ENCODE results near the gene EEIG2. TPM values are rescaled to one million over a fixed set of nuclear protein-coding genes. Genes with fewer than 3 reads are reported as not detected.
"Not testable (repeated sequence)": the region's sequence is repeated elsewhere in the genome, so short reads cannot be mapped to it uniquely, and the experiment has no call there.

The EEIG2 gene
- total and polyA plus RNA-seq, 2 donors = 10.2 to 82.1 TPM

- Histone ChIP-seq H3K27ac (ENCODE audit: low read depth) (no peak overlapping the region), H3K36me3 (ENCODE audit: insufficient read depth) (no peaks in the 10 kb centered on the region), H3K4me1 (ENCODE audit: insufficient read depth) (no peaks in the 10 kb centered on the region), H3K4me3 (ENCODE audit: low read depth, low read length) (no peak overlapping the region)
- WGBS = 55% methylated on average over 10 of the region's 10 CpGs
- DNase-seq (ENCODE audit: extremely low spot score) = no peak
Measured at GRCh38 chr1:108533351-108534083, 26.4 kb upstream of the EEIG2 start.

DNA sequence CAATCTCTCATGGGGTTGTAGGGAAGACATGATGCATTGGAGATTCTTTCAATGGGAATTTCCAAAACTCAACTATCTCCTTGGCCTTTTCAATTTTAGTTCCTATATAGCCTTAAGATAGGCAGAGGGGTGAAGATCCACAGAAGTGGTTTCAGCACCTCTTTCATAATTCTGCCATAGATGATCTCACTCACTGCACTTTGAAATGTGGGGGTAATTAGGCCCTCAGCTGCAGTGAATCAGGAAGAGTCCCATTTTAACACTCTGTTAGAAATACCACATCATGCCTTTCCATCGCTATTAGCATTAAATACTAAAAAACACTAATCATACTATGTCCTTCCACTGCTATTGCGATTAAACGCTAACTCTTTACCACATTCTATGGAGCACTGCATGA is 25.1 kb upstream of the EEIG2 start:
- Histone ChIP-seq H3K4me1 (ENCODE audit: insufficient read depth) (no peaks in the 10 kb centered on the region), H3K36me3 (ENCODE audit: insufficient read depth) (no peaks in the 10 kb centered on the region), H3K27ac (ENCODE audit: low read depth) (no peak overlapping the region), H3K4me3 (ENCODE audit: low read depth, low read length) (no peak overlapping the region)
- DNase-seq (ENCODE audit: extremely low spot score) = no peak
- WGBS = 97% methylated on average over 3 of the region's 3 CpGs

DNA sequence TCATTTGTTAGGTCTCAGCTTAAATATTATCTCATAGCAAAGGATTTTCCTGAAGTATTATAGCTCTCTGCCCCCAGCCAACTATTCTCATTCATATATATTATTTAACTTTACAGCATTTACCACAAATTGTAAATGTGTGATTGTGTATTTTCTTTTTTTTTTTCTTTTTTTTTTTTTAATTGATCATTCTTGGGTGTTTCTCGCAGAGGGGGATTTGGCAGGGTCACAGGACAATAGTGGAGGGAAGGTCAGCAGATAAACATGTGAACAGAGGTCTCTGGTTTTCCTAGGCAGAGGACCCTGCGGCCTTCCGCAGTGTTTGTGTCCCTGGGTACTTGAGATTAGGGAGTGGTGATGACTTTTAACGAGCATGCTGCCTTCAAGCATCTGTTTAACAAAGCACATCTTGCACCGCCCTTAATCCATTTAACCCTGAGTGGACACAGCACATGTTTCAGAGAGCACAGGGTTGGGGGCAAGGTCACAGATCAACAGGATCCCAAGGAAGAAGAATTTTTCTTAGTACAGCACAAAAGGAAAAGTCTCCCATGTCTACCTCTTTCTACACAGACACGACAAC is 24.5 kb upstream of the EEIG2 start:
- not testable (repeated sequence) for H3K36me3 ChIP-seq (ENCODE audit: insufficient read depth); DNase-seq (ENCODE audit: extremely low spot score); H3K27ac ChIP-seq (ENCODE audit: low read depth); H3K4me3 ChIP-seq (ENCODE audit: low read depth, low read length); H3K4me1 ChIP-seq (ENCODE audit: insufficient read depth)
- 91% methylated on average over 2 of the region's 6 CpGs for WGBS

- H3K36me3 ChIP-seq (ENCODE audit: insufficient read depth); H3K4me1 ChIP-seq (ENCODE audit: insufficient read depth); H3K27ac ChIP-seq (ENCODE audit: low read depth); DNase-seq (ENCODE audit: extremely low spot score); H3K4me3 ChIP-seq (ENCODE audit: low read depth, low read length): not testable (repeated sequence)
- 95% methylated on average over 27 of the region's 27 CpGs for WGBS
Measured at GRCh38 chr1:108536021-108536420, 23.9 kb upstream of the EEIG2 start.

DNA sequence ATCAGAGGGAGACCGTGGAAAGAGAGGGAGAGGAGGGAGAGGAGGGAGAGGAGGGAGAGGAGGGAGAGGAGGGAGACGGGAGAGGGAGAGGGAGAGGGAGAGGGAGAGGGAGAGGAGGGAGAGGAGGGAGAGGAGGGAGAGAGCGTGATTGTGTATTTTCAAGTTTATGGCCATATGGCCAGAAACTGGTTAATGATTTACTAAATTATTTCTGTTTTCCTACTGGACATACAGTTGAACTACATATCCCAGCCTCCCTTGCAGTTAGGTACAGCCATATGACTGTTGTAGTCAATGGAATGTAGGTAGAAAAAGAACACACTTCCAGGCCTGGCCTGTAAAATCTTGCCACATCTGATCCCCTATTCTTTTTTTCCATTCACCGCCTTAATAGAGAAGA is 23.1 kb upstream of the EEIG2 start:
- 78% methylated on average over 4 of the region's 4 CpGs for WGBS

DNA sequence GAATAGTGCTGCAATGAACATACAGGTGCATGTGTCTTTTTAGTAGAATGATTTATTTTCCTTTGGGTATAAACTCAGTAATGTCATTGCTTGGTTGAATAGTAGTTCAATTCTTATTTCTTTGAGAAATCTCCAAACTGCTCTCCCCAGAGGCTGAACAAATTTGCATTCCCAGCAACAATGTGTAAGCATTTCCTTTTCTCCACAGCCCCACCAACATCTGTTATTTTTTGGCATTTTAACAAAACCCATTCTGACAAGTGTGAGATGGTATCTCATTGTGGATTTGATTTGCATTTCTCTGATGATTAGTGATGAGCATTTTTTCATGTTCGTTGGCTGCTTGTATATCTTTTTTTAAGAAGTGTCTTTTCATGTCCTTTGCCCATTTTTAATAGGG is 21.9 kb upstream of the EEIG2 start:
- H3K4me1 ChIP-seq (ENCODE audit: insufficient read depth) = no peaks in the 10 kb centered on the region
- H3K36me3 ChIP-seq (ENCODE audit: insufficient read depth) = no peaks in the 10 kb centered on the region
- no peak overlapping the region for H3K4me3 ChIP-seq (ENCODE audit: low read depth, low read length)
- H3K27ac ChIP-seq (ENCODE audit: low read depth) = no peak overlapping the region
- no peak for DNase-seq (ENCODE audit: extremely low spot score)
- 41% methylated on average over 1 of the region's 1 CpG for WGBS

More for the DNA sequence above, 23.1 kb upstream of the EEIG2 start:
- H3K4me1 ChIP-seq (ENCODE audit: insufficient read depth); H3K36me3 ChIP-seq (ENCODE audit: insufficient read depth); H3K27ac ChIP-seq (ENCODE audit: low read depth); H3K4me3 ChIP-seq (ENCODE audit: low read depth, low read length); DNase-seq (ENCODE audit: extremely low spot score): not testable (repeated sequence)

- WGBS = 94% methylated on average over 1 of the region's 1 CpG
- no peaks in the 10 kb centered on the region for H3K4me1 ChIP-seq (ENCODE audit: insufficient read depth)
- DNase-seq (ENCODE audit: extremely low spot score) = no peak
- no peak overlapping the region for H3K4me3 ChIP-seq (ENCODE audit: low read depth, low read length)
- H3K27ac ChIP-seq (ENCODE audit: low read depth) = no peak overlapping the region
- H3K36me3 ChIP-seq (ENCODE audit: insufficient read depth) = no peaks in the 10 kb centered on the region
Measured at GRCh38 chr1:108540977-108541376, 18.9 kb upstream of the EEIG2 start.

GRCh38 chr1:108541861-108542260 is 18.0 kb upstream of the EEIG2 start:
- WGBS = 69% methylated on average over 2 of the region's 2 CpGs

GRCh38 chr1:108547493-108547892 is 12.4 kb upstream of the EEIG2 start:
- not testable (repeated sequence) for H3K4me3 ChIP-seq (ENCODE audit: low read depth, low read length); H3K36me3 ChIP-seq (ENCODE audit: insufficient read depth); DNase-seq (ENCODE audit: extremely low spot score); H3K4me1 ChIP-seq (ENCODE audit: insufficient read depth); H3K27ac ChIP-seq (ENCODE audit: low read depth)
- 93% methylated on average over 4 of the region's 4 CpGs for WGBS

More at GRCh38 chr1:108541861-108542260, 18.0 kb upstream of the EEIG2 start:
- Histone ChIP-seq H3K36me3 (ENCODE audit: insufficient read depth) (no peaks in the 10 kb centered on the region), H3K4me3 (ENCODE audit: low read depth, low read length) (no peak overlapping the region), H3K4me1 (ENCODE audit: insufficient read depth) (no peaks in the 10 kb centered on the region), H3K27ac (ENCODE audit: low read depth) (no peak overlapping the region)
- DNase-seq (ENCODE audit: extremely low spot score) = no peak

DNA sequence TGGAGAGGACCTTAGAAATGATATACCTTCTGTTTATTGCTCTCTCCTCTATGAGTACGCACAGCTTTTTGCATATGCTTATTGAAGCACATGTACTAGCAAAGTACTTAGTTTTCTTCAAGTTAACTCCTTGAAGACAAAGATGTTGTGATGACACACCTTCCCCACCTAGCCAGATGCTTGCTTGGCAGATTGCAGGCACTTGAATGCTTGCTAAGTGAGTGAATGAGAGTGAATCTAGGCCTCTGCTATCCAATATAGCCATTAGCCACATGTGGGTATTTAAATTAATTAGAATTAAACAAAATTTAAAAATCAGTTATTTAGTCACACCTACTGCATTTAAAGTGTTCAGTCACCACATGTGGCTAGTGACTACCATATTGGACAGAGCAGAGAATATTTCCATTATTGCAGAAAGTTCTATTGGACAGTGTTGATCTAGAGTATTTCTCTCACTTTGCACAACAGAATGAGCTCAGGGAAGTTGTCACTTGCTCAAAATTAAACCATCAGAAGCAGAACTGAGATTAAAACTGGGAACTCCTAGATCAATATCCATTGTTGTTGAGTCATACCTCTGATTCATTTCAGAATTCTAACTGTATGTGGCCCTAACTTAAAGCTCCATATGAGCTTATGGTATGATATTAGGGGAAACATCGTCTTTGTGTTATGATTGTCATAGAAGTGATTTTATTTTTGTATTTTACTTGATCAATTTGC is 8.6 kb upstream of the EEIG2 start:
- peaks cover 1% of the 10 kb centered on the region for H3K36me3 ChIP-seq (ENCODE audit: insufficient read depth)
- 88% methylated on average over 2 of the region's 2 CpGs for WGBS
- H3K27ac ChIP-seq (ENCODE audit: low read depth) = no peak overlapping the region
- no peak overlapping the region for H3K4me3 ChIP-seq (ENCODE audit: low read depth, low read length)
- DNase-seq (ENCODE audit: extremely low spot score) = no peak
- H3K4me1 ChIP-seq (ENCODE audit: insufficient read depth) = no peaks in the 10 kb centered on the region

GRCh38 chr1:108553905-108554304 is 6.0 kb upstream of the EEIG2 start:
- no peak overlapping the region for H3K27ac ChIP-seq (ENCODE audit: low read depth)
- peaks cover 1% of the 10 kb centered on the region for H3K36me3 ChIP-seq (ENCODE audit: insufficient read depth)
- DNase-seq (ENCODE audit: extremely low spot score) = no peak
- H3K4me1 ChIP-seq (ENCODE audit: insufficient read depth) = no peaks in the 10 kb centered on the region
- no peak overlapping the region for H3K4me3 ChIP-seq (ENCODE audit: low read depth, low read length)
- WGBS = 74% methylated on average over 4 of the region's 4 CpGs

DNA sequence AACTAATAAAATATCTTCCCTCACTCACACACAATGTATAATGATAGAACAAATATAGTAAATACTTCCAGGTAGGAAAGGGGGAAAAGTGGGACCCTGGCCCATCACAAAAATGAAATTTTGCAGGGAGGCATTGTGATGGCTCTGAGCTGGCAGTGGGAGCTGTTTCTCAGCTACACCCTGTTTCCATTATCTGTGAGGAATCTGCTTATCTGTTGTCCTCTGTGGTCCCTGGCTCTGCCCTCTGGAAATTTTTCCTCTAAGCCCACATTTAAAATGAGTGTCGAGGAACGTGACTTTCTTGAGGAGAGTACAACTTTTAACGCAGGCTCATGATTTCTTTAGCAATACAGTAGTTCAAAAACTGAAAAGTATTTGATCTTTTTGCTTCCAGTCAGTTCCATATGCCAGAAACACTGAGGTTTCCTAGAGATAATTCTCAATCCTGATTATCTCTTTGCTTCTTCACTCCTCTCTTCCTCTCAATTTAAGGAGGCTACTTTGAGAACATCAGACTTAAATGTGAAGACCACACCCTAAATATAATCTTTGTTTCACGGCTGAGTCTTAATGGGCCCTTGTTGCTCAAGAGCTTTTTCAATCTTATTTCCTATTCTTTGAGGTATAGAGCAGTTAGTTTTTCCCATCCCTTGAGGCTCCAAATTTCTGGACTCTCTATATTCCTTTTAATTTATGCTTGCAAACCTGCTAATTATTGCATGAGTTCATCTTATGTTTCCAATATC is 5.0 kb upstream of the EEIG2 start:
- no peaks in the 10 kb centered on the region for H3K36me3 ChIP-seq (ENCODE audit: insufficient read depth)
- DNase-seq (ENCODE audit: extremely low spot score) = no peak
- H3K4me1 ChIP-seq (ENCODE audit: insufficient read depth) = no peaks in the 10 kb centered on the region
- WGBS = 36% methylated on average over 4 of the region's 4 CpGs
- no peak overlapping the region for H3K27ac ChIP-seq (ENCODE audit: low read depth)
- no peak overlapping the region for H3K4me3 ChIP-seq (ENCODE audit: low read depth, low read length)

DNA sequence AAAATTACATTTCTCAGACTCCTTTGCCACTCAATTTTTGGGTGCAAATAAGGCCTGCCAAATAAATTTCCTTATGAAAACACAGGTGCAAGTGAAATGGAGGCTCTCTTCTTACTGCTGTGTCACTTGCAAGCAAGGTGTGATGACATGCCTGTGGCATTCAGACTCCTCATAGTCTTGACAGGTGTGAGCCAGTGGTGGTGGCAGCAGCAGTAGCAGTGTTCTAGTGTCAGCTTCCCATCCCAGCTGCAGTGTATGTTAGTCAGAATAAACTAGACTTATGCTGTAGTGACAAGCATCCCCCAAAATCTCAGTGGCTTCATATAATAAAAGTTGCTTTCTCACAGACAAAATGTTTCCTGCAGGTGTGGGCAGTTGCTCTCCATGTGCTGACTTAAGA is 3.8 kb upstream of the EEIG2 start:
- no peak overlapping the region for H3K27ac ChIP-seq (ENCODE audit: low read depth)
- no peak for DNase-seq (ENCODE audit: extremely low spot score)
- no peaks in the 10 kb centered on the region for H3K36me3 ChIP-seq (ENCODE audit: insufficient read depth)
- no peaks in the 10 kb centered on the region for H3K4me1 ChIP-seq (ENCODE audit: insufficient read depth)
- no peak overlapping the region for H3K4me3 ChIP-seq (ENCODE audit: low read depth, low read length)
